HepG2 (cell line): Measurements from ENCODE around the gene CPHXL2. TPM values are rescaled to one million over a fixed set of nuclear protein-coding genes. Genes with fewer than 3 reads are reported as not detected.

Experiments used
- AHR ChIP-seq: IDR thresholded peaks from 2 replicates; pipeline ENCODE4 v1.6.1; 2018; ENCODE audit warnings: missing genetic modification reagents, missing compliant biosample characterization
- CHD4 ChIP-seq: fragments of 200-600 bp; sonication (generic); IDR thresholded peaks from 2 replicates; pipeline ENCODE4 v1.7.0; 2017; ENCODE audit warnings: mild to moderate bottlenecking, low read length, borderline replicate concordance
- DMTF1 ChIP-seq: sonication (generic); formaldehyde crosslinking; IDR thresholded peaks from 2 replicates; pipeline ENCODE4 v1.4.0; 2020; ENCODE audit warnings: mild to moderate bottlenecking, missing genetic modification reagents
- DNMT1 ChIP-seq: sonication (generic); formaldehyde crosslinking; IDR thresholded peaks from 2 replicates; pipeline ENCODE4 v1.5.1; 2020; ENCODE audit warnings: mild to moderate bottlenecking, missing genetic modification reagents
- FOSL2 ChIP-seq: sonication (generic); formaldehyde crosslinking; IDR thresholded peaks from 2 replicates; pipeline ENCODE4 v1.4.0; 2020; ENCODE audit warnings: missing genetic modification reagents
- HNF4A ChIP-seq: sonication (generic); formaldehyde crosslinking; IDR thresholded peaks from 2 replicates; pipeline ENCODE4 v1.4.0; 2020; ENCODE audit warnings: missing genetic modification reagents
- HOXA5 ChIP-seq: sonication (generic); formaldehyde crosslinking; IDR thresholded peaks from 2 replicates; pipeline ENCODE4 v1.4.0; 2020; ENCODE audit warnings: missing genetic modification reagents
- IKZF5 ChIP-seq: IDR thresholded peaks from 2 replicates; pipeline ENCODE4 v1.6.1; 2018; ENCODE audit warnings: missing genetic modification reagents, mild to moderate bottlenecking, missing compliant biosample characterization
- LBX2 ChIP-seq: sonication (generic); formaldehyde crosslinking; IDR thresholded peaks from 2 replicates; pipeline ENCODE4 v1.5.0; 2020; ENCODE audit warnings: missing genetic modification reagents, mild to moderate bottlenecking, borderline replicate concordance
- MAZ ChIP-seq, 2 experiments: sonication (generic) in 1 of 2; formaldehyde crosslinking in 1 of 2; IDR thresholded peaks; 2 replicates each; pipeline versions ENCODE4 v1.5.0 to v1.6.1; 2012 to 2020; ENCODE audit warnings: low read depth in 2 of 2, mild to moderate bottlenecking in 2 of 2, borderline replicate concordance in 1 of 2, improper control_type of control experiment in 1 of 2, low read length in 1 of 2, missing genetic modification reagents in 1 of 2, moderate library complexity in 1 of 2
- MIER2 ChIP-seq: IDR thresholded peaks from 2 replicates; pipeline ENCODE4 v1.6.1; 2016; ENCODE audit warnings: missing biosample characterization, missing genetic modification reagents
- MNT ChIP-seq: fragments of 450-650 bp; IDR thresholded peaks from 2 replicates; pipeline ENCODE4 v1.6.1; 2016
- NCOA5 ChIP-seq: sonication (generic); formaldehyde crosslinking; IDR thresholded peaks from 2 replicates; pipeline ENCODE4 v1.4.0; 2020; ENCODE audit warnings: missing genetic modification reagents
- NPAS2 ChIP-seq: sonication (generic); formaldehyde crosslinking; IDR thresholded peaks from 2 replicates; pipeline ENCODE4 v1.8.0; 2022; ENCODE audit warnings: mild to moderate bottlenecking, missing genetic modification reagents, borderline replicate concordance
- PAX8 ChIP-seq: sonication (generic); formaldehyde crosslinking; IDR thresholded peaks from 2 replicates; pipeline ENCODE4 v1.8.0; 2022; ENCODE audit warnings: mild to moderate bottlenecking, missing genetic modification reagents, borderline replicate concordance
- RFXAP ChIP-seq: sonication (generic); formaldehyde crosslinking; IDR thresholded peaks from 2 replicates; pipeline ENCODE4 v1.4.0; 2020; ENCODE audit warnings: missing genetic modification reagents, borderline replicate concordance
- SSRP1 ChIP-seq: IDR thresholded peaks from 2 replicates; pipeline ENCODE4 v1.6.1; 2016; ENCODE audit warnings: control low read depth
- ZGPAT ChIP-seq: IDR thresholded peaks from 2 replicates; pipeline ENCODE4 v1.6.1; 2016; ENCODE audit warnings: mild to moderate bottlenecking
- ZNF138 ChIP-seq: sonication (generic); formaldehyde crosslinking; IDR thresholded peaks from 2 replicates; pipeline ENCODE4 v1.5.0; 2020; ENCODE audit warnings: mild to moderate bottlenecking, low read depth, missing genetic modification reagents
- ZNF337 ChIP-seq: sonication (generic); formaldehyde crosslinking; IDR thresholded peaks from 2 replicates; pipeline ENCODE4 v1.5.1; 2020; ENCODE audit warnings: missing genetic modification reagents, low read depth, mild to moderate bottlenecking, borderline replicate concordance
- ZNF576 ChIP-seq: sonication (generic); formaldehyde crosslinking; IDR thresholded peaks from 2 replicates; pipeline ENCODE4 v1.4.0; 2020; ENCODE audit warnings: mild to moderate bottlenecking, missing genetic modification reagents
- ZSCAN12 ChIP-seq: sonication (generic); formaldehyde crosslinking; IDR thresholded peaks from 2 replicates; pipeline ENCODE4 v1.9.0; 2021; ENCODE audit warnings: mild to moderate bottlenecking, missing genetic modification reagents
- polyA plus RNA-seq, 8 experiments: library from polyadenylated mRNA; depleted of rRNA in 3 of 8; stranded (reverse) in 7 of 8; unstranded in 1 of 8; fragments of >200 nt; fragmentation: Illumina TruSeq in 4 of 8; extraction: Trizol in 4 of 8; gene quantifications; 2 replicates each; pipeline versions ENCODE4 v1.2.1 to v1.2.3, GENCODE V29; 2011 to 2016; ENCODE audit warnings: low read depth in 4 of 8, missing spikeins in 1 of 8, mixed read lengths in 1 of 8; ENCODE audit not compliant: insufficient read depth in 1 of 8
- total RNA-seq, 5 experiments: library from RNA; depleted of rRNA; stranded (reverse); fragments of >200 nt; fragmentation: Illumina TruSeq; extraction: Trizol; gene quantifications; 2 replicates each; pipeline ENCODE4 v1.2.3, GENCODE V29; 2016; ENCODE audit warnings: low read depth in 1 of 5

The CPHXL2 gene
- total and polyA plus RNA-seq, 2 of the 13 experiments (the other 11 are each of a cell fraction or from before 2014, with no cell fraction given) = not detected

- TF ChIP-seq DMTF1 (CRISPR knock-in tag) = no peak
- TF ChIP-seq ZNF337 (CRISPR knock-in tag) = no peak
- no peak for TF ChIP-seq SSRP1
- peak; percentile 55; the same call in 1 of the 2 replicates for TF ChIP-seq RFXAP (CRISPR knock-in tag)
- TF ChIP-seq LBX2 (CRISPR knock-in tag) = no peak
- TF ChIP-seq CHD4 = no peak
- peak; percentile 76; the same call in 1 of the 2 replicates for TF ChIP-seq IKZF5
- peak; percentile 64 for TF ChIP-seq FOSL2 (CRISPR knock-in tag)
- TF ChIP-seq MIER2 = peak; percentile 55; the same call in 1 of the 2 replicates
- TF ChIP-seq ZSCAN12 (CRISPR knock-in tag) = peak; percentile 40; the same call in 1 of the 2 replicates
- no peak for TF ChIP-seq NPAS2 (CRISPR knock-in tag)
- TF ChIP-seq PAX8 = peak; percentile 56; the same call in 1 of the 2 replicates
- TF ChIP-seq HOXA5 (CRISPR knock-in tag) = peak; percentile 71
- TF ChIP-seq HNF4A = no peak
- no peak for TF ChIP-seq DNMT1
- 0 out of 2 replicates have a peak, but pooled peaks have one; percentile 49 for TF ChIP-seq AHR (CRISPR knock-in tag)
- TF ChIP-seq ZNF138 = no peak
- TF ChIP-seq NCOA5 = no peak
- peak; percentile 59; the same call in 1 of the 2 replicates for TF ChIP-seq MAZ (IDR thresholded peaks at IDR 0.05; ENCODE audit: borderline replicate concordance, low read depth, low read length)
- TF ChIP-seq MAZ (CRISPR knock-in tag; IDR thresholded peaks at IDR 0.05; ENCODE audit: low read depth) = peak; percentile 46; the same call in 1 of the 2 replicates
- TF ChIP-seq MNT = peak; percentile 88
- peak; percentile 94 for TF ChIP-seq ZGPAT (CRISPR knock-in tag)
- no peak for TF ChIP-seq ZNF576 (CRISPR knock-in tag)
Measured at GRCh38 chr16:75622761-75623605, 53.8 kb downstream of the CPHXL2 start, which contains the start of gene ADAT1 (continued).
